H1 (cell line): ENCODE results near the gene SMYD3. TPM values are rescaled to one million over a fixed set of nuclear protein-coding genes. Genes with fewer than 3 reads are reported as not detected.

Experiments used
- CTCF ChIA-PET: fragments of 300-600 bp; sonication (Branson Sonifier 250); formaldehyde crosslinking; loops from one replicate; lab custom pipeline; 2021; ENCODE audit not compliant: partially characterized antibody; lab: Charles Lee
- POLR2A ChIA-PET: fragments of 300-600 bp; sonication (Branson Sonifier 250); formaldehyde crosslinking; loops from one replicate; lab custom pipeline; 2021; ENCODE audit warnings: inconsistent platforms; ENCODE audit not compliant: partially characterized antibody; lab: Charles Lee
- DNase-seq, 2 experiments: peaks; one replicate each; pipeline versions ENCODE4 v3.0.0 to v3.0.0-alpha.2; 2010 to 2022; ENCODE audit warnings: low spot score in 2 of 2, low read depth in 1 of 2, mixed read lengths in 1 of 2
- FAIRE-seq: peaks from 2 replicates; lab custom pipeline; 2011; peaks lifted over from hg19 to GRCh38; lab: Jason Lieb, UNC
- H2AFZ ChIP-seq: 2 replicates; pipeline ENCODE4 v1.8.1; 2012; ENCODE audit warnings: low read length, inconsistent platforms
- H2AK5ac ChIP-seq: 2 replicates; pipeline ENCODE4 v1.6.1; 2013; ENCODE audit warnings: low read depth, low read length
- H2BK120ac ChIP-seq: replicated peaks from 2 replicates; pipeline ENCODE3; 2013; ENCODE audit warnings: low read depth, low read length, inconsistent platforms
- H2BK12ac ChIP-seq: 2 replicates; pipeline ENCODE4 v1.6.1; 2013; ENCODE audit warnings: low read depth, low read length
- H2BK15ac ChIP-seq: 2 replicates; pipeline ENCODE4 v1.6.1; 2013; ENCODE audit warnings: low read length
- H2BK20ac ChIP-seq: 2 replicates; pipeline ENCODE4 v1.6.1; 2013; ENCODE audit warnings: low read length
- H2BK5ac ChIP-seq: 2 replicates; pipeline ENCODE4 v1.6.1; 2013; ENCODE audit warnings: low read depth, low read length
- H3K14ac ChIP-seq: 2 replicates; pipeline ENCODE4 v1.6.1; 2013; ENCODE audit warnings: inconsistent platforms; ENCODE audit not compliant: insufficient read length
- H3K18ac ChIP-seq: 2 replicates; pipeline ENCODE4 v1.6.1; 2013; ENCODE audit warnings: low read length; ENCODE audit errors: extremely low read depth
- H3K23ac ChIP-seq: 2 replicates; pipeline ENCODE4 v1.6.1; 2013; ENCODE audit warnings: inconsistent platforms; ENCODE audit not compliant: insufficient read length
- H3K23me2 ChIP-seq: 2 replicates; pipeline ENCODE4 v1.6.1; 2013; ENCODE audit warnings: low read depth, low read length
- H3K27ac ChIP-seq: 2 replicates; pipeline ENCODE4 v1.6.1; 2011; ENCODE audit warnings: low read depth, low read length, inconsistent platforms
- H3K27me3 ChIP-seq, 4 experiments: replicated peaks in 1 of 4; 1 replicate in 1 of 4; 2 replicates in 3 of 4; pipeline versions ENCODE4 v1.6.1 to v1.8.1; 2011 to 2013; ENCODE audit warnings: low read length in 3 of 4, mild to moderate bottlenecking in 3 of 4, inconsistent platforms in 2 of 4, mixed read lengths in 2 of 4, moderate library complexity in 1 of 4; ENCODE audit not compliant: control insufficient read depth in 3 of 4, insufficient read depth in 3 of 4; ENCODE audit errors: extremely low read depth in 1 of 4
- H3K36me3 ChIP-seq, 4 experiments: 2 replicates each; pipeline versions ENCODE4 v1.6.1 to v1.8.1; 2011 to 2013; ENCODE audit warnings: mild to moderate bottlenecking in 4 of 4, low read length in 3 of 4, moderate library complexity in 2 of 4, control low read depth in 1 of 4, inconsistent platforms in 1 of 4; ENCODE audit not compliant: insufficient read depth in 4 of 4, control insufficient read depth in 2 of 4
- H3K4ac ChIP-seq: replicated peaks from 2 replicates; pipeline ENCODE3; 2013; ENCODE audit warnings: low read length, low read depth, mixed read lengths, inconsistent platforms; ENCODE audit not compliant: insufficient read length
- H3K4me1 ChIP-seq, 4 experiments: replicated peaks in 1 of 4; 1 replicate in 1 of 4; 2 replicates in 3 of 4; pipeline versions ENCODE4 v1.6.1 to v1.8.1; 2011 to 2013; ENCODE audit warnings: low read length in 3 of 4, inconsistent platforms in 2 of 4, mixed read lengths in 1 of 4; ENCODE audit not compliant: insufficient read depth in 4 of 4, control insufficient read depth in 3 of 4
- H3K4me2 ChIP-seq, 2 experiments: 2 replicates each; pipeline versions ENCODE4 v1.6.1 to v1.8.1; 2011 to 2013; ENCODE audit warnings: low read depth in 2 of 2, low read length in 2 of 2, control low read depth in 1 of 2, inconsistent platforms in 1 of 2, mild to moderate bottlenecking in 1 of 2; ENCODE audit not compliant: insufficient read depth in 1 of 2
- H3K4me3 ChIP-seq, 4 experiments: fragments of 200-600, 300-600 bp in 1 of 4; sonication (generic), shearing (Covaris generic), sonication (Bioruptor Twin) in 1 of 4; 2 replicates each; pipeline versions ENCODE4 v1.5.1 to v1.8.1; 2011 to 2016; ENCODE audit warnings: low read length in 4 of 4, low read depth in 3 of 4, control low read depth in 2 of 4, inconsistent platforms in 2 of 4, mild to moderate bottlenecking in 2 of 4, mixed read lengths in 1 of 4, moderate library complexity in 1 of 4; ENCODE audit not compliant: insufficient read depth in 2 of 4; ENCODE audit errors: extremely low read depth in 1 of 4
- H3K56ac ChIP-seq: replicated peaks from 2 replicates; pipeline ENCODE3; 2013; ENCODE audit warnings: low read depth, mild to moderate bottlenecking, mixed read lengths, low read length, inconsistent platforms; ENCODE audit not compliant: insufficient read length
- H3K79me1 ChIP-seq: 2 replicates; pipeline ENCODE4 v1.6.1; 2013; ENCODE audit warnings: low read depth, low read length, control low read depth
- H3K79me2 ChIP-seq, 2 experiments: 2 replicates each; pipeline versions ENCODE4 v1.6.1 to v1.8.1; 2012 to 2013; ENCODE audit warnings: low read length in 2 of 2, mild to moderate bottlenecking in 2 of 2, inconsistent platforms in 1 of 2; ENCODE audit not compliant: insufficient read depth in 2 of 2, control insufficient read depth in 1 of 2
- H3K9ac ChIP-seq, 4 experiments: replicated peaks in 1 of 4; 1 replicate in 1 of 4; 2 replicates in 3 of 4; pipeline versions ENCODE4 v1.6.1 to v1.8.1; 2011 to 2013; ENCODE audit warnings: low read depth in 3 of 4, low read length in 3 of 4, control low read depth in 2 of 4, mild to moderate bottlenecking in 2 of 4, moderate library complexity in 2 of 4, inconsistent platforms in 1 of 4; ENCODE audit errors: extremely low read depth in 1 of 4
- H3K9me3 ChIP-seq, 2 experiments: 2 replicates each; pipeline versions ENCODE4 v1.6.1 to v1.8.1; 2012 to 2013; ENCODE audit warnings: mild to moderate bottlenecking in 2 of 2, moderate library complexity in 2 of 2, control low read depth in 1 of 2, inconsistent platforms in 1 of 2, low read depth in 1 of 2, low read length in 1 of 2, mixed read lengths in 1 of 2; ENCODE audit not compliant: insufficient read depth in 2 of 2
- H4K20me1 ChIP-seq, 2 experiments: replicated peaks in 1 of 2; 2 replicates each; pipeline versions ENCODE3 to v1.8.1; 2011 to 2013; ENCODE audit warnings: inconsistent platforms in 2 of 2, low read length in 2 of 2, mild to moderate bottlenecking in 1 of 2; ENCODE audit not compliant: insufficient read depth in 2 of 2, control insufficient read depth in 1 of 2
- H4K5ac ChIP-seq: 2 replicates; pipeline ENCODE4 v1.6.1; 2013; ENCODE audit warnings: low read length, low read depth, mixed read lengths, inconsistent platforms; ENCODE audit not compliant: insufficient read length
- H4K8ac ChIP-seq: 2 replicates; pipeline ENCODE4 v1.8.0; 2013; ENCODE audit warnings: mild to moderate bottlenecking, moderate library complexity, low read length, inconsistent platforms; ENCODE audit not compliant: insufficient read depth; ENCODE audit errors: extremely low read depth
- H4K91ac ChIP-seq: replicated peaks from 2 replicates; pipeline ENCODE3; 2013; ENCODE audit warnings: low read length, mixed read lengths, inconsistent platforms; ENCODE audit not compliant: insufficient read length
- BRCA1 ChIP-seq: IDR thresholded peaks from 2 replicates; pipeline ENCODE4 v1.6.1; 2012; ENCODE audit warnings: low read depth, low read length, improper control_type of control experiment
- CEBPB ChIP-seq: IDR thresholded peaks from 2 replicates; pipeline ENCODE4 v1.6.1; 2012; ENCODE audit warnings: low read depth, low read length
- POLR2AphosphoS5 ChIP-seq: IDR thresholded peaks from 2 replicates; pipeline ENCODE4 v1.6.1; 2011; ENCODE audit warnings: low read depth, low read length
- RBBP5 ChIP-seq: IDR thresholded peaks from 2 replicates; pipeline ENCODE4 v1.7.1; 2012; ENCODE audit warnings: low read depth, mild to moderate bottlenecking, inconsistent platforms, low read length, moderate library complexity, borderline replicate concordance
- SRF ChIP-seq: IDR thresholded peaks from 2 replicates; pipeline ENCODE4 v1.6.1; 2011; ENCODE audit warnings: mild to moderate bottlenecking, low read depth, low read length, moderate library complexity
- WGBS, 2 experiments: shearing (Covaris generic) in 1 of 2; methylation state at CpG; one replicate each; pipeline versions ENCODE4 v1.1.6 to v1.1.7; 2013 to 2015; ENCODE audit warnings: low lambda C conversion rate in 2 of 2, mixed read lengths in 2 of 2, inconsistent platforms in 1 of 2, low coverage in 1 of 2, missing lambda C conversion rate in 1 of 2; ENCODE audit not compliant: insufficient replicate concordance in 2 of 2, insufficient coverage in 1 of 2, insufficient read length in 1 of 2; ENCODE audit errors: extremely low coverage in 1 of 2, missing lambda C conversion rate in 1 of 2; 5-methylcytosine and 5-hydroxymethylcytosine counted together
- polyA plus RNA-seq, 7 experiments: library from polyadenylated mRNA; depleted of rRNA in 3 of 7; stranded (reverse) in 5 of 7; unstranded in 2 of 7; fragments of >200 nt in 5 of 7; fragments of 200-250 nt in 2 of 7; gene quantifications; 1 replicate in 5 of 7; 2 replicates in 1 of 7; 4 replicates in 1 of 7; pipeline versions ENCODE4 v1.2.1 to v1.2.3, GENCODE V29; 2011 to 2013; ENCODE audit warnings: missing spikeins in 2 of 7, mixed read lengths in 2 of 7
- total RNA-seq: library from RNA; stranded (reverse); fragmentation: NEBNext Ultra II Directional; extraction: Animal tissue kit (Norgen Biotek cat#: 25700); gene quantifications from 2 replicates; pipeline ENCODE4 v1.2.1, GENCODE V29; 2021

SMYD3 gene
- total and polyA plus RNA-seq, 2 of the 8 experiments (the other 6 are each of a cell fraction or from before 2014, with no cell fraction given): 17.3 to 25.4 TPM

DNA sequence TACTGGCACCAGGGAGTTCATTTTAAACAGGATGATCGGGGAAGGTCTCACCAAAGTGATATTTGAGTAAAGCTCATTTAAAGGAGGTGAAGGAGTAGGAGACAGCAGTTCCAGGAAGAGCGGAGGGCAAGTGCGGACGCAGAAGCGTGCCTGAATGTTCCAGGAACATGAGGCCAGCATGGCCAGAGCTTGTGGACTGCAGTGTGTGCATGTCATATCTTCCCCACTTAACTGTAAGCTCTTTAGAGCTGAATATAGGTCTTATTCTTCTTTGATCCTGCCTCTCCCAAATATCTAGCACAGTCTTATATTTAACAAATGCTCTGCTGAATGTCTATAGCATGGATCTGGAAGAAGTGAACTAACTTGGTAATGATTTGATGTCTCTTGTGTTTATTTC is 639.3 kb downstream of the SMYD3 start:
- H3K9me3 ChIP-seq: no peaks in the 10 kb centered on the region
- H3K4ac ChIP-seq: no peak overlapping the region
- no peaks in the 10 kb centered on the region for H3K4me1 ChIP-seq
- H3K56ac ChIP-seq: no peak overlapping the region
- no peak overlapping the region for H4K8ac ChIP-seq
- H3K79me1 ChIP-seq: no peaks in the 10 kb centered on the region
- no peaks in the 10 kb centered on the region for H3K23me2 ChIP-seq
- H2AFZ ChIP-seq: no peak overlapping the region
- DNase-seq (no peak), FAIRE-seq (no peak)
- H4K91ac ChIP-seq: no peak overlapping the region
- H3K79me2 ChIP-seq: no peaks in the 10 kb centered on the region
- no peak overlapping the region for H2BK12ac ChIP-seq
- no peak overlapping the region for H3K27ac ChIP-seq
- H3K9ac ChIP-seq: no peak overlapping the region
- no peak overlapping the region for H3K4me2 ChIP-seq
- H2BK15ac ChIP-seq: no peak overlapping the region
- ChIA-PET POLR2A (interaction anchor here (0.9 kb wide), 1 partner anchor 11 kb away, joined by 3 read pairs; no protein-coding TSS in a partner anchor), CTCF (interaction anchor here (1.1 to 3.9 kb wide), 4 partner anchors 9 to 583 kb away, joined by 3 to 19 read pairs (median 12); no protein-coding TSS in a partner anchor)
- no peak overlapping the region for H3K23ac ChIP-seq
- WGBS, 2 experiments: 56% methylated on average over 5 of the region's 5 CpGs; no CpG with 5 or more reads in 1 of the 2 experiments
- H3K4me3 ChIP-seq: no peak overlapping the region
- no peak overlapping the region for H2BK120ac ChIP-seq
- H3K36me3 ChIP-seq: no peaks in the 10 kb centered on the region
- no peaks in the 10 kb centered on the region for H3K27me3 ChIP-seq
- H2BK20ac ChIP-seq: no peak overlapping the region
- H4K5ac ChIP-seq: no peak overlapping the region
- H4K20me1 ChIP-seq: no peaks in the 10 kb centered on the region
- no peak overlapping the region for H2BK5ac ChIP-seq
- no peak overlapping the region for H3K18ac ChIP-seq
- no peak overlapping the region for H2AK5ac ChIP-seq
- H3K14ac ChIP-seq: no peak overlapping the region
- TF ChIP-seq CEBPB: no peak
- TF ChIP-seq SRF: no peak
- TF ChIP-seq BRCA1: no peak
- TF ChIP-seq RBBP5: no peak
- no peak for TF ChIP-seq POLR2AphosphoS5
